PFSK-1 (cell line): ENCODE results near the gene ATG2B.

Experiments
- FOXP2 ChIP-seq: optimal IDR thresholded peaks from 2 replicates; pipeline ENCODE3; 2011; ENCODE audit warnings: borderline replicate concordance, control low read depth, inconsistent platforms; ENCODE audit not compliant: insufficient read depth; ENCODE audit errors: extremely low read length, extremely low read depth
- POLR2AphosphoS5 ChIP-seq: IDR thresholded peaks from 2 replicates; pipeline ENCODE4 v1.6.1; 2012; ENCODE audit warnings: low read depth, mild to moderate bottlenecking, control low read depth, low read length, moderate library complexity
- SIN3A ChIP-seq: IDR thresholded peaks from 2 replicates; pipeline ENCODE4 v1.6.1; 2012; ENCODE audit warnings: mild to moderate bottlenecking, low read length, moderate library complexity, borderline replicate concordance; ENCODE audit not compliant: insufficient read depth
- TAF1 ChIP-seq: IDR thresholded peaks from 2 replicates; pipeline ENCODE4 v1.6.1; 2012; ENCODE audit warnings: low read length, control low read depth, borderline replicate concordance; ENCODE audit not compliant: insufficient read depth
- TF ChIP-seq, protein P1 (sequence below), 2 experiments: IDR thresholded peaks; 2 replicates each; pipeline versions ENCODE4 v1.6.1 to v1.8.0; 2011 to 2012; ENCODE audit warnings: low read depth in 2 of 2, low read length in 2 of 2, control low read depth in 1 of 2, inconsistent platforms in 1 of 2, mild to moderate bottlenecking in 1 of 2, moderate library complexity in 1 of 2; ENCODE audit not compliant: insufficient read depth in 1 of 2

The ATG2B gene

DNA sequence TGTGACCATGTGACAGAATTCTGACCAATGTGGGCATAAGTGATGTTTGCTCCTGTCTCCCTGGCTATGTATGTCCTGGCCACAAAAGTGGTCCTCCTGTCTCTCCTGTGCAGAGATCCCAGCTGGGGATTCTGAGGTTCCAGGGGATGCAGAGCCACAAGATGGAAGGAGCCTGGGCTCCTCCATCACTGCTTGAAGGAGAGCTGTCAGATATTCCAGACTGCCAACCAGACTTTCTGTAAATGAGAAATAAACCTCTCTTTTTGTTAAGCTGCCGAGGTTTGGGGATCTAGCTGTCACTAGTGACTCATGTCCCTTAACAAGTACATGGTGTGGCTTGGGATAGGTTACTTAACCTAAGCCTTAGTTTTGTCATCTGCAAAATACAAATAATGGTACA lies 85.3 kb downstream of the ATG2B start:
- TF ChIP-seq, protein P1, sequence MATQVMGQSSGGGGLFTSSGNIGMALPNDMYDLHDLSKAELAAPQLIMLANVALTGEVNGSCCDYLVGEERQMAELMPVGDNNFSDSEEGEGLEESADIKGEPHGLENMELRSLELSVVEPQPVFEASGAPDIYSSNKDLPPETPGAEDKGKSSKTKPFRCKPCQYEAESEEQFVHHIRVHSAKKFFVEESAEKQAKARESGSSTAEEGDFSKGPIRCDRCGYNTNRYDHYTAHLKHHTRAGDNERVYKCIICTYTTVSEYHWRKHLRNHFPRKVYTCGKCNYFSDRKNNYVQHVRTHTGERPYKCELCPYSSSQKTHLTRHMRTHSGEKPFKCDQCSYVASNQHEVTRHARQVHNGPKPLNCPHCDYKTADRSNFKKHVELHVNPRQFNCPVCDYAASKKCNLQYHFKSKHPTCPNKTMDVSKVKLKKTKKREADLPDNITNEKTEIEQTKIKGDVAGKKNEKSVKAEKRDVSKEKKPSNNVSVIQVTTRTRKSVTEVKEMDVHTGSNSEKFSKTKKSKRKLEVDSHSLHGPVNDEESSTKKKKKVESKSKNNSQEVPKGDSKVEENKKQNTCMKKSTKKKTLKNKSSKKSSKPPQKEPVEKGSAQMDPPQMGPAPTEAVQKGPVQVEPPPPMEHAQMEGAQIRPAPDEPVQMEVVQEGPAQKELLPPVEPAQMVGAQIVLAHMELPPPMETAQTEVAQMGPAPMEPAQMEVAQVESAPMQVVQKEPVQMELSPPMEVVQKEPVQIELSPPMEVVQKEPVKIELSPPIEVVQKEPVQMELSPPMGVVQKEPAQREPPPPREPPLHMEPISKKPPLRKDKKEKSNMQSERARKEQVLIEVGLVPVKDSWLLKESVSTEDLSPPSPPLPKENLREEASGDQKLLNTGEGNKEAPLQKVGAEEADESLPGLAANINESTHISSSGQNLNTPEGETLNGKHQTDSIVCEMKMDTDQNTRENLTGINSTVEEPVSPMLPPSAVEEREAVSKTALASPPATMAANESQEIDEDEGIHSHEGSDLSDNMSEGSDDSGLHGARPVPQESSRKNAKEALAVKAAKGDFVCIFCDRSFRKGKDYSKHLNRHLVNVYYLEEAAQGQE (IDR thresholded peaks at IDR 0.05; ENCODE audit: insufficient read depth in 1 of 2, low read depth in 2 of 2, low read length in 2 of 2), result no peak
- TF ChIP-seq SIN3A, result no peak
- TF ChIP-seq POLR2AphosphoS5, result no peak
- no peak for TF ChIP-seq FOXP2
- TF ChIP-seq TAF1, result no peak

DNA sequence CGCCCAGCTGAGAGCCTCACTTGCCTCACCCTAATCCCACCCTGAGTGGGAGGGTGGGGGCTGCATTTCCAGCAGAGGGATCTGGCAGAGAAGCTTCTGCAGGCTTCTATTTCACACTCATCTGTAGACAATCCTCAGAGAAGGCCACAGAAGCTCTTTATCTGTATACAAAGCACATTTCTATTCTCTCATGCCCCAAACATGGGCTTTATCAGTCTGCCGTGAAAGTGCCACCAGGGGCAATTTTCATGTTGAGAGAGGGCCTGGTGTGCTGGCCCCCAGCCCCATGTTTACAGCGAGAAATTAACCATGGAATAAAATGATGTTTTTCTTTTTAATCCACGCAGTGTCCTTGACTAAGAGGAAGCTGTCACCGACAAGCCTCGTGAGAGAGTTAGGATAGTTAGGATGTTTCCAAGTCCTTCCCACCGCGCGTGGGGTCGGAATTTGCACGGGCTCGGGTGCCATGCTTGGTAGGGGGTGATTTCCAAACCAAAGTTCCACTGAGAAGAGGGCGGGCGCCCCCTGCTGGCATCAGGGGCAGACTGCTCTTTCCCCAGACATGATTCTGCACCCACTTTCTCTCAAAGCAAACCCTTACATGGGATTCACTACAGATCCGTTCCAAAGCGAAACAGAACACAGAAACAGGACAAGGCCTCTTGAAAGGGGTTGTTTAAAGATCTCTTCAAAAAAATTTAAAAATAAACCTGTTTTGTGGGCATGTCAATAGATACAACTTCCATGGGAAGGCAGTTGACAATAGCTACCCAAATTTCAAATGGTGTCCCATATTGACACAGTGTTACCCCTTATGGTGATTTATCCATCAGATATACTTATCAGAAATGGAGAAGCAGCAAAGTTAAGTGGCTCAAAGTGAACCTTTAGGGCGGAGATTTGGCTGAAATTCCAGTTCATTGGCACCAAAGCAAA lies 87.7 kb downstream of the ATG2B start:
- TF ChIP-seq POLR2AphosphoS5, result no peak
- no peak for TF ChIP-seq FOXP2
- no peak for TF ChIP-seq TAF1
- TF ChIP-seq, protein P1 (IDR thresholded peaks at IDR 0.05; ENCODE audit: insufficient read depth in 1 of 2, low read depth in 2 of 2, low read length in 2 of 2), result no peak
- no peak for TF ChIP-seq SIN3A

DNA sequence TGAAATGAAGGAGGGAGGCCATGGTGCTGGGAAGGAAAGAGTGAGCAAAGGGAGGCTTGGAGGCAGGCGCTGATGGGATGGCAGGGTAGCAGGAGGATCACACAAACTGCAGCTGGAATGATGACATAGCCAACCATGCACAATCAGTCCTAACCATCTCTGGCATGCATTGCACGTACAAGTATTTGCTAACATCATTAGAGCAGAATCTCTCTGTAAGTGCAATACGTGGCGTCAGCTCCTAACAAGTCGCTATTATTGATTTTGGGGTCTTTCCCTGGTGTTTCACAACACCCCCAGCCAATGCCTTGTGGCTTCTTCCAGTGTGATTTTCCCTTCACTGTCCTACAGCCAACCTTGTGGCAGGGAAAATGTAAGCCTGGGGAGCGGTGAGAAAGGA lies 88.6 kb downstream of the ATG2B start:
- TF ChIP-seq SIN3A (no peak), TAF1 (no peak), FOXP2 (no peak), POLR2AphosphoS5 (no peak)
- TF ChIP-seq, protein P1 (IDR thresholded peaks at IDR 0.05; ENCODE audit: insufficient read depth in 1 of 2, low read depth in 2 of 2, low read length in 2 of 2), result no peak

DNA sequence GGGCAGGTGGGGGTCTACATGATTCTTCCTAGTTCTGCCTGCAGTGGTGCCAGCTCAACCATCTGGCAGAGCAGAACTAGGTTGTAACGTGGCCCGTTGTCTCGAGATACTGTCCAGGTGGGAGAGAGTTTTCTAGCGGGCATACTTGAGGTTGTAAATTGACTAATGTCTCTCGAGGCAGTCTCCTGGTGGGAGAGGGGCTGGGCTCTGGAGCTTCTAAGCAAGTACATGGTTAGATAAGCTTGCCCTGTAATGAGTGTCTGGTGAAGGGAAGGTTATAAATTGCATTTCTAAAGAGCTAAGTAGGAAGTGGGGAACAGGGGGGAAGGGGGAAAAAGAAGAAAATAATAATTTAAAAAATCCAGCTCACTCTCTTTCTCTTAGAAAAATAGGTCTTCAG lies 89.0 kb downstream of the ATG2B start:
- no peak for TF ChIP-seq FOXP2
- TF ChIP-seq, protein P1 (IDR thresholded peaks at IDR 0.05; ENCODE audit: insufficient read depth in 1 of 2, low read depth in 2 of 2, low read length in 2 of 2), result no peak
- no peak for TF ChIP-seq TAF1
- TF ChIP-seq POLR2AphosphoS5, result no peak
- no peak for TF ChIP-seq SIN3A

DNA sequence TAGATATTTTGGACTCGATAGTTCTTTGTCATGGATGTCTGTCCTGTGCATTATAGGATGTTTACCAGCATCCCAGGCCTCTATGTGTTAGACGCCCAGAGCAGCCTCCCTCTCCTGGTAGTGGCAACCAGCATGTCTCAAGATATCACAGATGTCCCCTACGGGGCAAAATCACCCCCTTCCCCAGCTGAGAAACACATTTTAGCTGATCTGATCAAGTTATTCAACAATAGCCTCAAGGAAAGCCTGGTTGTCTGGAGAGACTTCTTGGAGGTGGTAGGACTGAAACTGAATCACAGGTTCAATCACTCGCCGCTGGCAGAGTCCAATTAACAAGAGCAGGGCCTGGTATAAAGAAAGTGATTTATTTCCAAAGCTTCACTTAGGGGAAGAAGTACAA lies 89.5 kb downstream of the ATG2B start:
- TF ChIP-seq POLR2AphosphoS5 (no peak), TAF1 (no peak), SIN3A (no peak), FOXP2 (no peak)
- TF ChIP-seq, protein P1 (IDR thresholded peaks at IDR 0.05; ENCODE audit: insufficient read depth in 1 of 2, low read depth in 2 of 2, low read length in 2 of 2), result no peak
